ENCODE measurements around the gene AP1M1. TPM values are rescaled to one million over a fixed set of nuclear protein-coding genes. Genes with fewer than 3 reads are reported as not detected.

Gene AP1M1
- total and polyA plus RNA-seq, 11 donors, result 26.2 to 93.4 (median 47.8) TPM

- 85 to 90% (median 86%) methylated on average over 21 to 23 of the region's 23 CpGs for WGBS, 4 donors
- Histone ChIP-seq H3K9me3 (no peaks in the 10 kb centered on the region), H3K4me3 (no peak overlapping the region), H3K36me3 (no peaks in the 10 kb centered on the region), H3K4me1 (peaks cover 0 to 25% (median 3%) of the 10 kb centered on the region in 12 donors), H3K27ac (peak overlapping the region in 3 of 12 donors; percentile 30 to 80 (median 56)), H3K27me3 (no peaks in the 10 kb centered on the region)
- intact Hi-C loops (cut with DNase I), result loop anchor here in 1 of 10 donors (2.0 kb wide), 1 partner anchor 64 kb away; no protein-coding TSS in a partner anchor
- DNase-seq (peak in 4 of 5 donors; percentile 44 to 66 (median 61)), ATAC-seq (peak in 3 of 4 donors; percentile 12 to 54 (median 29))
- TF ChIP-seq POLR2A (IDR thresholded peaks at IDR 0.05), result no peak
- TF ChIP-seq, protein P1, sequence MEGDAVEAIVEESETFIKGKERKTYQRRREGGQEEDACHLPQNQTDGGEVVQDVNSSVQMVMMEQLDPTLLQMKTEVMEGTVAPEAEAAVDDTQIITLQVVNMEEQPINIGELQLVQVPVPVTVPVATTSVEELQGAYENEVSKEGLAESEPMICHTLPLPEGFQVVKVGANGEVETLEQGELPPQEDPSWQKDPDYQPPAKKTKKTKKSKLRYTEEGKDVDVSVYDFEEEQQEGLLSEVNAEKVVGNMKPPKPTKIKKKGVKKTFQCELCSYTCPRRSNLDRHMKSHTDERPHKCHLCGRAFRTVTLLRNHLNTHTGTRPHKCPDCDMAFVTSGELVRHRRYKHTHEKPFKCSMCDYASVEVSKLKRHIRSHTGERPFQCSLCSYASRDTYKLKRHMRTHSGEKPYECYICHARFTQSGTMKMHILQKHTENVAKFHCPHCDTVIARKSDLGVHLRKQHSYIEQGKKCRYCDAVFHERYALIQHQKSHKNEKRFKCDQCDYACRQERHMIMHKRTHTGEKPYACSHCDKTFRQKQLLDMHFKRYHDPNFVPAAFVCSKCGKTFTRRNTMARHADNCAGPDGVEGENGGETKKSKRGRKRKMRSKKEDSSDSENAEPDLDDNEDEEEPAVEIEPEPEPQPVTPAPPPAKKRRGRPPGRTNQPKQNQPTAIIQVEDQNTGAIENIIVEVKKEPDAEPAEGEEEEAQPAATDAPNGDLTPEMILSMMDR (IDR thresholded peaks at IDR 0.05), result no peak
These were observed 54.9 kb downstream of the AP1M1 start for GRCh38 chr19:16252459-16253205.

- intact Hi-C loops (cut with DNase I), result loop anchor here in 6 of 10 donors (5.0 kb wide), 3 partner anchors 37 to 67 kb away; partner anchors contain the start of gene KLF2 (in 4 of the 6)
- H3K4me1 ChIP-seq, result peaks cover 3 to 38% (median 17%) of the 10 kb centered on the region in 12 donors
- peak overlapping the region in 5 of 12 donors; percentile 60 to 80 (median 63) for H3K27ac ChIP-seq
- H3K27me3 ChIP-seq, result no peaks in the 10 kb centered on the region
- no peak for ATAC-seq
- WGBS, 4 donors, result 76 to 79% (median 77%) methylated on average over 6 of the region's 6 CpGs
- H3K9me3 ChIP-seq, result no peaks in the 10 kb centered on the region
- TF ChIP-seq POLR2A (IDR thresholded peaks at IDR 0.05), result no peak
- TF ChIP-seq, protein P1 (IDR thresholded peaks at IDR 0.05), result no peak
- no peaks in the 10 kb centered on the region for H3K36me3 ChIP-seq
- no peak overlapping the region for H3K4me3 ChIP-seq
- no peak for DNase-seq
These were observed 57.2 kb downstream of the AP1M1 start for GRCh38 chr19:16254851-16255408.

- TF ChIP-seq, protein P1 (IDR thresholded peaks at IDR 0.05), result no peak
- no peak for TF ChIP-seq POLR2A (IDR thresholded peaks at IDR 0.05)
- 95 to 96% (median 95%) methylated on average over 8 of the region's 8 CpGs for WGBS, 4 donors
- Histone ChIP-seq H3K27ac (peak overlapping the region; percentile 82 to 99 (median 90)), H3K36me3 (no peaks in the 10 kb centered on the region), H3K4me1 (peaks cover 3 to 62% (median 26%) of the 10 kb centered on the region in 12 donors), H3K9me3 (no peaks in the 10 kb centered on the region), H3K27me3 (no peaks in the 10 kb centered on the region), H3K4me3 (no peak overlapping the region)
- DNase-seq, result peak in 1 of 5 donors; percentile 44
- intact Hi-C loops (cut with DNase I), result loop anchor here in 8 of 10 donors (1.0 to 5.0 kb wide), 5 partner anchors 26 to 67 kb away; partner anchors contain the start of gene KLF2 (in 6 of the 8)
- ATAC-seq, result no peak
These were observed 59.8 kb downstream of the AP1M1 start for GRCh38 chr19:16257509-16258002.

Measured in heart left ventricle (tissue), 16 donors.